MV-4-11 (cell line): ENCODE results near the gene KCNJ14.

Experiments
- DNase-seq: peaks from one replicate; lab custom pipeline; 2025; lab: John Stamatoyannopoulos, UW

Gene KCNJ14

GRCh38 chr19:48445606-48446481 lies 9.5 kb upstream of the KCNJ14 start, which contains the start of gene GRWD1:
GRWD1 (plus strand) TSS chr19:48445983; CDS start chr19:48446006, 23 bp downstream.
- DNase-seq: peak; percentile 98

- DNase-seq: no peak
These were observed 8.8 kb upstream of the KCNJ14 start for GRCh38 chr19:48446579-48446978.

GRCh38 chr19:48448563-48448962 lies 6.8 kb upstream of the KCNJ14 start:
- DNase-seq: no peak

- no peak for DNase-seq
These were observed 4.9 kb upstream of the KCNJ14 start for GRCh38 chr19:48450441-48450840.

- no peak for DNase-seq
These were observed 4.5 kb upstream of the KCNJ14 start for GRCh38 chr19:48450863-48451262.

GRCh38 chr19:48451624-48452023 lies 3.8 kb upstream of the KCNJ14 start:
- no peak for DNase-seq

- DNase-seq: no peak
These were observed 2.8 kb upstream of the KCNJ14 start for GRCh38 chr19:48452289-48453190.

GRCh38 chr19:48454150-48454730 lies 1.1 kb upstream of the KCNJ14 start:
- no peak for DNase-seq

GRCh38 chr19:48455908-48456562 lies 661 bp downstream of the KCNJ14 start:
- DNase-seq: no peak

- no peak for DNase-seq
These were observed 1.5 kb downstream of the KCNJ14 start for GRCh38 chr19:48456864-48457263.

GRCh38 chr19:48458016-48458415 lies 2.6 kb downstream of the KCNJ14 start:
- peak; percentile 29 for DNase-seq

GRCh38 chr19:48461651-48461981 lies 6.2 kb downstream of the KCNJ14 start:
- DNase-seq: no peak

GRCh38 chr19:48461982-48462655 lies 6.7 kb downstream of the KCNJ14 start:
- DNase-seq: no peak

GRCh38 chr19:48465215-48465614 lies 9.8 kb downstream of the KCNJ14 start:
- no peak for DNase-seq

- no peak for DNase-seq
These were observed 11.4 kb downstream of the KCNJ14 start for GRCh38 chr19:48466561-48467325.

- DNase-seq: peak; percentile 100
These were observed 13.5 kb downstream of the KCNJ14 start for GRCh38 chr19:48468772-48469288.

- peak; percentile 59 for DNase-seq
These were observed 14.0 kb downstream of the KCNJ14 start, which contains the start of gene CYTH2 for GRCh38 chr19:48469289-48469881. CYTH2 (plus strand) TSS chr19:48469369; CDS start chr19:48469508, 139 bp downstream.

GRCh38 chr19:48469934-48470680 lies 14.7 kb downstream of the KCNJ14 start:
- DNase-seq: no peak

GRCh38 chr19:48470856-48471255 lies 15.5 kb downstream of the KCNJ14 start:
- no peak for DNase-seq
